GM23338 (cell line): ENCODE measurements around the gene ARF3.

Experiments
- CREB1 ChIP-seq: fragments of 250-450 bp; sonication (Bioruptor Pico); IDR thresholded peaks from 2 replicates; pipeline ENCODE4 v1.5.0; 2020; ENCODE audit warnings: low read depth, mild to moderate bottlenecking, moderate library complexity
- EZH2 ChIP-seq: fragments of 200-600 bp; sonication (generic); IDR thresholded peaks from one replicate; pipeline ENCODE4 v1.8.0; 2017; ENCODE audit warnings: antibody characterized with exemption, mild to moderate bottlenecking, low read depth; ENCODE audit not compliant: unreplicated experiment
- EZH2phosphoT487 ChIP-seq: fragments of 200-600 bp; sonication (generic); IDR thresholded peaks from one replicate; pipeline ENCODE4 v1.8.1; 2018; ENCODE audit warnings: antibody characterized with exemption; ENCODE audit not compliant: unreplicated experiment
- JUNB ChIP-seq: IDR thresholded peaks from one replicate; pipeline ENCODE4 v1.6.1; 2016; ENCODE audit warnings: antibody characterized with exemption; ENCODE audit not compliant: unreplicated experiment
- POLR2AphosphoS5 ChIP-seq: IDR thresholded peaks from 2 replicates; pipeline ENCODE4 v1.6.1; 2016; ENCODE audit warnings: antibody characterized with exemption, low read depth
- ZNF114 ChIP-seq: fragments of 250-450 bp; sonication (Bioruptor Pico); IDR thresholded peaks from 2 replicates; pipeline ENCODE4 v1.5.0; 2020; ENCODE audit warnings: mild to moderate bottlenecking, moderate library complexity
- ZNF331 ChIP-seq: fragments of 250-450 bp; sonication (Bioruptor Pico); IDR thresholded peaks from 2 replicates; pipeline ENCODE4 v1.5.0; 2020; ENCODE audit warnings: low read depth, mild to moderate bottlenecking, moderate library complexity
- TF ChIP-seq, protein P1 (sequence below), 2 experiments: fragments of 200-600 bp in 1 of 2; sonication (generic) in 1 of 2; conservative IDR thresholded peaks; 2 replicates each; pipeline versions ENCODE4 v1.5.1 to v1.6.1; 2016 to 2017; ENCODE audit warnings: antibody characterized with exemption in 2 of 2, low read depth in 2 of 2, mild to moderate bottlenecking in 2 of 2, moderate library complexity in 1 of 2
- TF ChIP-seq, protein P2 (sequence below): IDR thresholded peaks from 2 replicates; pipeline ENCODE4 v1.6.1; 2016; ENCODE audit warnings: antibody characterized with exemption
- TF ChIP-seq, protein P3 (sequence below): IDR thresholded peaks from one replicate; pipeline ENCODE4 v1.6.1; 2018; ENCODE audit warnings: antibody characterized with exemption; ENCODE audit not compliant: unreplicated experiment

DNA sequence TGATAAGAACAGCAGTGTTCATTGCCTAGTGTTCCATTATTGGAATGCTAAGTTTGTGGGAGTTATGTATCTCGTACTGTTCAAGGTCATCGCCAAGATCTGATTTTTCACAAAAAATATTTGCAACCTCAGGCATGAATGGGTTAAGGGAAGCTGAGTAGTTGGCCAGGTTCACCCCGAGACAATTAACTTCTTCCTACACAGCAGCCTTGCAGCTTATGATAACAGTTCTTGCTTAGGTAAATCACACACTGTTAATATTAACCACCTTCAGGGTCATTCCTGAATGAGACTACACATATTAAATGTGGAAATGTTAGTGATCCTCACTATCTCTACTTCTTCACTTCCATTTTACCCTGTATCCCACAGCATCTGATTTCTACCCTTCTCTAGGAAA, 50.0 kb downstream of the ARF3 start:
- TF ChIP-seq, protein P1, sequence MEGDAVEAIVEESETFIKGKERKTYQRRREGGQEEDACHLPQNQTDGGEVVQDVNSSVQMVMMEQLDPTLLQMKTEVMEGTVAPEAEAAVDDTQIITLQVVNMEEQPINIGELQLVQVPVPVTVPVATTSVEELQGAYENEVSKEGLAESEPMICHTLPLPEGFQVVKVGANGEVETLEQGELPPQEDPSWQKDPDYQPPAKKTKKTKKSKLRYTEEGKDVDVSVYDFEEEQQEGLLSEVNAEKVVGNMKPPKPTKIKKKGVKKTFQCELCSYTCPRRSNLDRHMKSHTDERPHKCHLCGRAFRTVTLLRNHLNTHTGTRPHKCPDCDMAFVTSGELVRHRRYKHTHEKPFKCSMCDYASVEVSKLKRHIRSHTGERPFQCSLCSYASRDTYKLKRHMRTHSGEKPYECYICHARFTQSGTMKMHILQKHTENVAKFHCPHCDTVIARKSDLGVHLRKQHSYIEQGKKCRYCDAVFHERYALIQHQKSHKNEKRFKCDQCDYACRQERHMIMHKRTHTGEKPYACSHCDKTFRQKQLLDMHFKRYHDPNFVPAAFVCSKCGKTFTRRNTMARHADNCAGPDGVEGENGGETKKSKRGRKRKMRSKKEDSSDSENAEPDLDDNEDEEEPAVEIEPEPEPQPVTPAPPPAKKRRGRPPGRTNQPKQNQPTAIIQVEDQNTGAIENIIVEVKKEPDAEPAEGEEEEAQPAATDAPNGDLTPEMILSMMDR (conservative IDR thresholded peaks at IDR 0.05; ENCODE audit: low read depth in 2 of 2), result no peak
- TF ChIP-seq, protein P2, sequence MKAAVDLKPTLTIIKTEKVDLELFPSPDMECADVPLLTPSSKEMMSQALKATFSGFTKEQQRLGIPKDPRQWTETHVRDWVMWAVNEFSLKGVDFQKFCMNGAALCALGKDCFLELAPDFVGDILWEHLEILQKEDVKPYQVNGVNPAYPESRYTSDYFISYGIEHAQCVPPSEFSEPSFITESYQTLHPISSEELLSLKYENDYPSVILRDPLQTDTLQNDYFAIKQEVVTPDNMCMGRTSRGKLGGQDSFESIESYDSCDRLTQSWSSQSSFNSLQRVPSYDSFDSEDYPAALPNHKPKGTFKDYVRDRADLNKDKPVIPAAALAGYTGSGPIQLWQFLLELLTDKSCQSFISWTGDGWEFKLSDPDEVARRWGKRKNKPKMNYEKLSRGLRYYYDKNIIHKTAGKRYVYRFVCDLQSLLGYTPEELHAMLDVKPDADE, result no peak
- no peak for TF ChIP-seq EZH2
- no peak for TF ChIP-seq JUNB
- no peak for TF ChIP-seq POLR2AphosphoS5
- TF ChIP-seq, protein P3, sequence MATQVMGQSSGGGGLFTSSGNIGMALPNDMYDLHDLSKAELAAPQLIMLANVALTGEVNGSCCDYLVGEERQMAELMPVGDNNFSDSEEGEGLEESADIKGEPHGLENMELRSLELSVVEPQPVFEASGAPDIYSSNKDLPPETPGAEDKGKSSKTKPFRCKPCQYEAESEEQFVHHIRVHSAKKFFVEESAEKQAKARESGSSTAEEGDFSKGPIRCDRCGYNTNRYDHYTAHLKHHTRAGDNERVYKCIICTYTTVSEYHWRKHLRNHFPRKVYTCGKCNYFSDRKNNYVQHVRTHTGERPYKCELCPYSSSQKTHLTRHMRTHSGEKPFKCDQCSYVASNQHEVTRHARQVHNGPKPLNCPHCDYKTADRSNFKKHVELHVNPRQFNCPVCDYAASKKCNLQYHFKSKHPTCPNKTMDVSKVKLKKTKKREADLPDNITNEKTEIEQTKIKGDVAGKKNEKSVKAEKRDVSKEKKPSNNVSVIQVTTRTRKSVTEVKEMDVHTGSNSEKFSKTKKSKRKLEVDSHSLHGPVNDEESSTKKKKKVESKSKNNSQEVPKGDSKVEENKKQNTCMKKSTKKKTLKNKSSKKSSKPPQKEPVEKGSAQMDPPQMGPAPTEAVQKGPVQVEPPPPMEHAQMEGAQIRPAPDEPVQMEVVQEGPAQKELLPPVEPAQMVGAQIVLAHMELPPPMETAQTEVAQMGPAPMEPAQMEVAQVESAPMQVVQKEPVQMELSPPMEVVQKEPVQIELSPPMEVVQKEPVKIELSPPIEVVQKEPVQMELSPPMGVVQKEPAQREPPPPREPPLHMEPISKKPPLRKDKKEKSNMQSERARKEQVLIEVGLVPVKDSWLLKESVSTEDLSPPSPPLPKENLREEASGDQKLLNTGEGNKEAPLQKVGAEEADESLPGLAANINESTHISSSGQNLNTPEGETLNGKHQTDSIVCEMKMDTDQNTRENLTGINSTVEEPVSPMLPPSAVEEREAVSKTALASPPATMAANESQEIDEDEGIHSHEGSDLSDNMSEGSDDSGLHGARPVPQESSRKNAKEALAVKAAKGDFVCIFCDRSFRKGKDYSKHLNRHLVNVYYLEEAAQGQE, result no peak
- TF ChIP-seq ZNF114 (CRISPR knock-in tag), result no peak
- TF ChIP-seq EZH2phosphoT487, result no peak
- TF ChIP-seq CREB1 (CRISPR knock-in tag), result no peak
- TF ChIP-seq ZNF331 (CRISPR knock-in tag), result no peak
